ENCODE results near the gene CACNA1D.

The CACNA1D gene

DNA sequence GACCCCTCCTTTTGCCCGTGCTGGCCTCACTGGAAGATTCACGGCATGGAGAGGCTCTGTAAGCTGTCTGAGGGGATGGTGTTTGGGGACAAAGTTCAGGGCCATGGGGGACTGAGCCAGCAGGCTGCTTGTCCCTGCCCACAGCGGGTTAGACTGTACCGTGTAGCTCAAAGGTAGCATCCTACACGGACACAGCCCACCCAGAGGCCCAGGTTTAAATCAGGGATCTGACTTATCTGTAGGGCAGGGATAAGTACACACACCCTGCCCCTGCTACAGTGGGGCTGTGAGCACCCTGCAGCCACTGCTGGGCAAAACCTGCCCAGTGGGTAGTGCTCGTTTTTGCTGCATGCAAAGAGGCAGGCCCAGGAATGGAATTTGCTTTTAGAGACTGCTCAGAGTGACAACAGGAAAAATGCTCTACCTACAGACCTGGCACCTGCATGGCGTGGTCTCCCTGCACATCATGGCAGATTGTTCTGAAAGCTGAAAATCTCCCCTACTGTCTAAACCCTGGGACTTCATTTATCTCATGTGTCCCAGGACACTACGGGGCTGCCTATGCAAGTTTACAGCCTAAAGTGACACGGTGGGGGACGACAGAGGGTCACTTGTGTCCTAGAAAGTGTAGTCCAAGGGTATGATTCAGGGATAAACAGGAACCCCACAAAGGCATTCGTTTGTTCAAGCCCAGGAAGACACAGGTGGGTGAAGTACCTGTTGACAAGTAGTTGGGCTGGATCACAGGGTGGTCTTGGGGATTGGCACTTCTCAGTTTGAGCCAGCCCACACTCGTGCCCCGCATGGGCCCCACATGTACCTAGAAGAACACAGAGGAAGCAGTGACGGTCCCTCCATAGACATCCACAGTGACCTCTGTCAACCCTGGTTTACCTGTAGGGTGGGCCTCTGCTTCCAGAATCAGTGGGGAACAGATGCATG, 324.1 kb downstream of the CACNA1D start:
- TF ChIP-seq, protein P1, sequence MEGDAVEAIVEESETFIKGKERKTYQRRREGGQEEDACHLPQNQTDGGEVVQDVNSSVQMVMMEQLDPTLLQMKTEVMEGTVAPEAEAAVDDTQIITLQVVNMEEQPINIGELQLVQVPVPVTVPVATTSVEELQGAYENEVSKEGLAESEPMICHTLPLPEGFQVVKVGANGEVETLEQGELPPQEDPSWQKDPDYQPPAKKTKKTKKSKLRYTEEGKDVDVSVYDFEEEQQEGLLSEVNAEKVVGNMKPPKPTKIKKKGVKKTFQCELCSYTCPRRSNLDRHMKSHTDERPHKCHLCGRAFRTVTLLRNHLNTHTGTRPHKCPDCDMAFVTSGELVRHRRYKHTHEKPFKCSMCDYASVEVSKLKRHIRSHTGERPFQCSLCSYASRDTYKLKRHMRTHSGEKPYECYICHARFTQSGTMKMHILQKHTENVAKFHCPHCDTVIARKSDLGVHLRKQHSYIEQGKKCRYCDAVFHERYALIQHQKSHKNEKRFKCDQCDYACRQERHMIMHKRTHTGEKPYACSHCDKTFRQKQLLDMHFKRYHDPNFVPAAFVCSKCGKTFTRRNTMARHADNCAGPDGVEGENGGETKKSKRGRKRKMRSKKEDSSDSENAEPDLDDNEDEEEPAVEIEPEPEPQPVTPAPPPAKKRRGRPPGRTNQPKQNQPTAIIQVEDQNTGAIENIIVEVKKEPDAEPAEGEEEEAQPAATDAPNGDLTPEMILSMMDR (IDR thresholded peaks at IDR 0.05), result no peak

DNA sequence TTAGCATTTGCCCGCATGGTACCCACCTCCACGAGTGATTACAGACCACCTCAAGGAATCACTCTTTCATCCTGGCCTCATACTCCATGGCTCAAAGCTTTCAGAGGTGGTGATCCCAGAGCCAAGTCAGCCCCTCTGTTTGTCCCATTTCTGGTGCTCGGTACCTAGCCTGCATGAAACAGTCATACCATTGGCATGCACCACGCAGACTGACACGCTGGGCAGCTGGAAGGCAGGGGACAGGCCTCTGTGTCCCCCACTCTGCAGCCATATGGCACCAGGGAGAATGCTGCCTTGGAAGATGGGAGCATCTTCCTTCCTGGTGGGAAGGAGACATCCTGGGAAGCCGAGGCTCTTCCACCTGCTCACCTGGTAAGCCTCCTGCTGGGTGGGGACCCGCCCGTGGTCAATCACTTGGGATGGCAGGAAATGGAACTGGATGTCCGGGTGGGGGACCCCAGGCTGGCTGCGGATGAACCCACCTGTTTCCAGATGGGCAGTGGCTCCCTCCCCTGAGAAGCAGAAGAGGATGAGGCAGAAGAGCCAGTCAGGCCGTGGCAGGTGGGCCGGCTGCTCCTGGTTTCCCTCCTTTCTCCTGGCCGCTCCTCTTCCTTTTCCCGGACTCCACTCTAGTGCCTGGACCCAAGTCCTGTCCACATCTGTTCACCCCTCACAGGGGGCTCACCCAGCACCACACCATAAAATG, 324.9 kb downstream of the CACNA1D start:
- TF ChIP-seq, protein P1 (IDR thresholded peaks at IDR 0.05), result no peak

DNA sequence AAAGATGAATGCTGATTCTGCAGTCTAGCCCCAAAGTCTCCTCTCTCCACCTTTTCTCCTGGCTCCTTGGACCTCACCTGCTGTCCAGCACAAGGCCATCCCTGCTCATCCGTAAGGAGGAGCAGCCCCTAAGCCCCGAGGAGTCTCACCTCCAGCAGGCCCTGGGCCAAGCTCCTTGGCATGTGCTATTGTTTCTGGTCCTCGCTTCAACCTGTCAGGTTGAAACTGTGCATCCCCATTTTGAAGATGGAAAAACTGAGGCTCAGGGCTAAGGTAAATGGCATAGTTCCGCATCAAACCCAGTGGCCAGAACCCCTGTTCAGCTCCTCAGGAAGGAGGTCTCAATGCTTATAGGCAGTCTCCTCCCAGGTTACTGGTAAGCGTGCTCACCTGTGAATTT, 325.7 kb downstream of the CACNA1D start:
- TF ChIP-seq, protein P1 (IDR thresholded peaks at IDR 0.05), result no peak

DNA sequence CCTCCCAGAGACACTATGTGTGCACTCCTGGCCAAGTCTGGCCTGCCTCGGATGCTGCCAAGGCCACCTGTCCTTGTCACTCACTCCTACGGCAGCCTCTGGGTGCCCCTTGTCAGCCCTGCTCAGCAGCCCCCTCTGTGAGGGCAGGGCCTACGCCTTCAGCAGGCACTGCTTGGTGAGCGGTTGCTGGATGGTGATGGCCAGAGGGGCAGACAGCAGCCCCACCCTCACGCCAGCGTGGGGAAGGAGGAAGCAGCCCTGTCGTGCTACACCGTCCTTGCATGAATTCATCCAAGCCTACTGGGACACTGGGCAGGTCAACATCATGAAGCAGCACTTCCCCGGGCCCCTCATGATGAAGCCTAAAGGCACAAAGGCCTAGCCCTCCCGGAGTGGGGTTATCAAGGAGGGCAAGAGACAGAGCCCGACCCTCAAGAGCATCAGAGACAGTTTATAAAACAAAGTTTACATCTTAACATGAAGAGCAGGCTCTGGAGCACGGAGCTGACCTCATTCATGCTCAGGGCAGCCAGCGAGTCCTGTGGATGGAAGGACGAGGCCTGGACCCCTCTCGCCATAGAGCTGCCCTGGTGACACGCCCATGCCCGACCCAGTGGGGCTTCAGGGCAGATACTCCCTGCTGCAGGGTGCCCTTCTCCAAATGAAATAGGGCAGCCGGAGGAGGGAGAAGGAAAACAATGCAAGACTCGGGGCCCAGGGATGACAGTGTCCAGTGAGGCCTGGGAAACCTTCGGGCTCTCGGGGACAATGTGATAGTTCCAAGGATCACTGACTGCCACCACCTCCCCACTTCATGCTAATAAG, 326.6 kb downstream of the CACNA1D start:
- TF ChIP-seq, protein P1 (IDR thresholded peaks at IDR 0.05), result no peak

DNA sequence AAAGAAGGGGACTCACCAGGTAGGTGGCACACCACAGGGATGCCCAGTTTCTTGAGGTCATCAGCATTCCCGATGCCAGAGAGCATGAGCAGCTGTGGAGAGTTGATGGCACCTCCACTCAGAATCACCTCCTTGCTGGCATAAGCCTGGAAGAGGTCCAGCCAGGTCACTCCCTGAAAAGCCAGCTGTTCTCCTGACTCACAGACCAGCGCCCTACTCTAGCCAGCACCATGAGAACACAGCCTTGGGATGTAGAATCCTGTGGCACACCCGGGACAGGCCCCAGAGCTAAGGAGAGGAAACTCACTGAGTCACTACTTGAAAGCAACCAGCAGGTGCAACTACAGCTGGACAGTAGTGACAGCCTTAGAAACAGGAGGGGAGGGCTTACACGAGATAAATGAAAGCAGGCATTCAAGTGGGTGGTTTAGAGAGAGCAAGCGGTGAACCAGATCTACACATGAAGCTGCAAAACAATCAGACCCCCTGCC, 327.3 kb downstream of the CACNA1D start:
- TF ChIP-seq, protein P1 (IDR thresholded peaks at IDR 0.05), result no peak

DNA sequence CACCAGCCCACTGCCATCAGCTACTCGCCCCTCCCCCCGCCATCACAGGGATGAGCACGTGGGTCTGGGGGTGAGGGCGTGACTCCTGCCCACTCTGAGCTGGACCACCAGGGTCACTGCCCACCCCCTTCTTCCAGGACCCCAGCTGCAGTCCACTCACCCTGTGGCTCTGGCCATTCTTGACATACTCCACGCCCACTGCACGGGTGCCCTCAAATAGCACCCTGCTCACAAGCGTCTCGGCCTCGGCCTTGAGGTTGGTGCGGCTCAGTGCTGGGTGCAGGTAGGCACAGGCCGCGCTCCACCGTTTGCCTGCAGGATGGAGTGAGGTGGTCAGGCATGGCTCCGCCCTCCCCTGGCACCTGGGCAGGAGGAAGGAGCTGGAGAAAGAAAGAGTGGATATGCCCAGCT, 327.9 kb downstream of the CACNA1D start:
- TF ChIP-seq, protein P1 (IDR thresholded peaks at IDR 0.05), result no peak

Data from LNCAP (cell line).